ENCODE measurements around the gene VSIG8.

GRCh38 chr1:159857889-159858288, 4.6 kb downstream of the VSIG8 start:
- TF ChIP-seq CTCF (IDR thresholded peaks at IDR 0.05) (no peak), EZH2 (IDR thresholded peaks at IDR 0.05; ENCODE audit: borderline replicate concordance, insufficient read depth, low read depth, low read length, poor library complexity, severe bottlenecking) (no peak)
